Spleen (tissue), 11 donors: ENCODE results near the gene ATP2B2. TPM values are rescaled to one million over a fixed set of nuclear protein-coding genes. Genes with fewer than 3 reads are reported as not detected.
A peak's percentile ranks its signal among the peaks of the same experiment; 100 is the strongest.

ENCODE experiments used
- DNase-seq: peaks from one replicate; pipeline ENCODE4 v3.0.0-alpha.2; 2020
- H3K27ac ChIP-seq, 8 donors: fragments of 200-600 bp; sonication (generic) in 7 of 8; 1 replicate in 4 of 8; 2 replicates in 4 of 8; pipeline versions ENCODE4 v1.5.0 to v1.8.0; 2016 to 2021; ENCODE audit warnings: inconsistent platforms in 4 of 8, mild to moderate bottlenecking in 4 of 8, moderate library complexity in 1 of 8
- H3K27me3 ChIP-seq, 7 donors: fragments of 200-600 bp; sonication (generic) in 6 of 7; replicated peaks in 1 of 7; 1 replicate in 4 of 7; 2 replicates in 3 of 7; pipeline versions ENCODE4 v1.5.0 to v1.8.0; 2016 to 2021; ENCODE audit warnings: inconsistent platforms in 3 of 7, mild to moderate bottlenecking in 1 of 7
- H3K36me3 ChIP-seq, 6 donors: fragments of 200-600 bp; sonication (generic) in 5 of 6; 1 replicate in 4 of 6; 2 replicates in 2 of 6; pipeline versions ENCODE4 v1.5.0 to v1.8.0; 2016 to 2021; ENCODE audit warnings: inconsistent platforms in 2 of 6
- H3K4me1 ChIP-seq, 6 donors: fragments of 200-600 bp; sonication (generic) in 5 of 6; 1 replicate in 3 of 6; 2 replicates in 3 of 6; pipeline versions ENCODE4 v1.5.0 to v1.8.0; 2016 to 2021; ENCODE audit warnings: inconsistent platforms in 3 of 6
- H3K4me3 ChIP-seq, 8 donors: fragments of 200-600 bp; sonication (generic) in 7 of 8; 1 replicate in 4 of 8; 2 replicates in 4 of 8; pipeline versions ENCODE4 v1.5.0 to v1.8.0; 2016 to 2021; ENCODE audit warnings: inconsistent platforms in 4 of 8, mild to moderate bottlenecking in 4 of 8, moderate library complexity in 2 of 8
- H3K9me3 ChIP-seq, 8 donors: fragments of 200-600 bp; sonication (generic) in 7 of 8; 1 replicate in 4 of 8; 2 replicates in 4 of 8; pipeline versions ENCODE4 v1.5.0 to v1.8.0; 2016 to 2021; ENCODE audit warnings: inconsistent platforms in 4 of 8
- CTCF ChIP-seq, 11 experiments: fragments of 200-600 bp in 7 of 11; fragments of 450-650 bp in 4 of 11; sonication (generic) in 4 of 11; IDR thresholded peaks in 8 of 11; conservative IDR thresholded peaks in 3 of 11; 1 replicate in 7 of 11; 2 replicates in 4 of 11; pipeline versions ENCODE4 v1.4.0 to v1.8.0; 2016 to 2021; ENCODE audit warnings: antibody characterized with exemption in 11 of 11, inconsistent platforms in 4 of 11, mild to moderate bottlenecking in 1 of 11
- POLR2A ChIP-seq, 3 donors: fragments of 450-650 bp; IDR thresholded peaks; one replicate each; pipeline ENCODE4 v1.5.1; 2017; ENCODE audit warnings: antibody characterized with exemption in 3 of 3, mild to moderate bottlenecking in 1 of 3
- POLR2AphosphoS5 ChIP-seq, 3 donors: sonication (generic); formaldehyde crosslinking; IDR thresholded peaks; one replicate each; pipeline ENCODE4 v1.5.1; 2017; ENCODE audit warnings: antibody characterized with exemption in 3 of 3
- WGBS, 5 donors: extraction: QIAGEN DNeasy Blood & Tissue Kit in 3 of 5; methylation state at CpG; one replicate each; pipeline versions ENCODE4 v1.1.5 to v1.1.7; 2013 to 2018; 5-methylcytosine and 5-hydroxymethylcytosine counted together
- intact Hi-C: fragments of 100-400 bp; cut with DNase I; formaldehyde crosslinking; loops from one replicate; pipeline ENCODE4 v1.15.0; 2023; ENCODE audit warnings: low total_unique reads
- polyA plus RNA-seq, 3 donors: library from polyadenylated mRNA; stranded (reverse); fragments of 200-250 nt; gene quantifications; one replicate each; pipeline ENCODE4 v1.2.1, GENCODE V29; 2013
- total RNA-seq, 7 donors: library from RNA; depleted of rRNA in 3 of 7; stranded (reverse); fragments of >200 nt in 3 of 7; fragmentation: NEBNext Ultra II Directional in 4 of 7; extraction: Animal tissue kit (Norgen Biotek cat#: 25700) in 4 of 7; gene quantifications; one replicate each; pipeline versions ENCODE4 v1.1.0 to v1.2.1, GENCODE V29; 2016 to 2021
- donor health status: healthy with polysubstance abuse.
- donor health status: DM: no; HTN: no; CAD: no; lungs with moderate emphysema.
- donor health status: DM: no; HTN: no; CAD: no.
- donor health status: Bipolar disorder and iron deficiency.
- donor health status: healthy.
- donor health status: DM: no; HTN: no; CAD: no.
- donor health status: DM: yes; HTN: yes; CAD: no.

Gene ATP2B2
- total and polyA plus RNA-seq, 10 donors: 0.02 to 1.5 (median 0.24) TPM; not detected in 2

- TF ChIP-seq POLR2AphosphoS5 (IDR thresholded peaks at IDR 0.05) (no peak), POLR2A (IDR thresholded peaks at IDR 0.05) (no peak), CTCF (IDR thresholded peaks at IDR 0.05 in 8 of 11, conservative IDR thresholded peaks at IDR 0.05 in 3 of 11) (no peak)
- Histone ChIP-seq H3K9me3 (no peaks in the 10 kb centered on the region), H3K27ac (no peak overlapping the region), H3K4me3 (no peak overlapping the region), H3K4me1 (peaks cover 0 to 21% (median 0%) of the 10 kb centered on the region in 6 donors), H3K36me3 (peaks cover 0 to 100% (median 69%) of the 10 kb centered on the region in 6 donors), H3K27me3 (no peaks in the 10 kb centered on the region)
- intact Hi-C loops: no loop called here
- 76 to 93% (median 88%) methylated on average over 6 of the region's 6 CpGs for WGBS, 5 donors
- DNase-seq: peak; percentile 25
These were observed 224.8 kb downstream of the ATP2B2 start for GRCh38 chr3:10280571-10280970.

GRCh38 chr3:10280177-10280529 is 225.2 kb downstream of the ATP2B2 start:
- no peak overlapping the region for H3K27ac ChIP-seq
- no peak overlapping the region for H3K4me3 ChIP-seq
- H3K36me3 ChIP-seq: peaks cover 0 to 100% (median 68%) of the 10 kb centered on the region in 6 donors
- no peaks in the 10 kb centered on the region for H3K27me3 ChIP-seq
- DNase-seq: peak; percentile 38
- 73 to 87% (median 87%) methylated on average over 5 of the region's 5 CpGs for WGBS, 5 donors
- no peak for TF ChIP-seq CTCF (IDR thresholded peaks at IDR 0.05 in 8 of 11, conservative IDR thresholded peaks at IDR 0.05 in 3 of 11)
- no peak for TF ChIP-seq POLR2AphosphoS5 (IDR thresholded peaks at IDR 0.05)
- TF ChIP-seq POLR2A (IDR thresholded peaks at IDR 0.05): no peak
- intact Hi-C loops: no loop called here
- H3K9me3 ChIP-seq: no peaks in the 10 kb centered on the region
- H3K4me1 ChIP-seq: peaks cover 0 to 19% (median 0%) of the 10 kb centered on the region in 6 donors

- 86 to 94% (median 92%) methylated on average over 13 of the region's 13 CpGs for whole genome bisulfite sequencing, 5 donors
These were observed 225.8 kb downstream of the ATP2B2 start for GRCh38 chr3:10279384-10280176.

More at GRCh38 chr3:10279384-10280176, 225.8 kb downstream of the ATP2B2 start:
- intact Hi-C loops: no loop called here
- peaks cover 0 to 100% (median 68%) of the 10 kb centered on the region in 6 donors for H3K36me3 ChIP-seq
- H3K4me3 ChIP-seq: no peak overlapping the region
- H3K27me3 ChIP-seq: no peaks in the 10 kb centered on the region
- DNase-seq: peak; percentile 16
- H3K4me1 ChIP-seq: peaks cover under 1 to 19% (median 3%) of the 10 kb centered on the region in 6 donors
- H3K27ac ChIP-seq: no peak overlapping the region
- no peak for TF ChIP-seq POLR2AphosphoS5 (IDR thresholded peaks at IDR 0.05)
- no peak for TF ChIP-seq CTCF (IDR thresholded peaks at IDR 0.05 in 8 of 11, conservative IDR thresholded peaks at IDR 0.05 in 3 of 11)
- TF ChIP-seq POLR2A (IDR thresholded peaks at IDR 0.05): no peak
- H3K9me3 ChIP-seq: no peaks in the 10 kb centered on the region
